HepG2 (cell line): Measurements from ENCODE around the gene MRPS11. TPM values are rescaled to one million over a fixed set of nuclear protein-coding genes. Genes with fewer than 3 reads are reported as not detected.
A peak's percentile ranks its signal among the peaks of the same experiment; 100 is the strongest.

Source experiments
- ARNT2 ChIP-seq: sonication (generic); formaldehyde crosslinking; IDR thresholded peaks from 2 replicates; pipeline ENCODE4 v1.8.0; 2022; ENCODE audit warnings: mild to moderate bottlenecking, low read depth, missing genetic modification reagents, moderate library complexity
- CBX2 ChIP-seq, 2 experiments: fragments of 200-600 bp in 1 of 2; sonication (generic); formaldehyde crosslinking in 1 of 2; IDR thresholded peaks; 2 replicates each; pipeline versions ENCODE4 v1.7.0 to v1.8.1; 2018 to 2022; ENCODE audit warnings: low read depth in 2 of 2, low read length in 1 of 2, mild to moderate bottlenecking in 1 of 2, missing genetic modification reagents in 1 of 2
- FIP1L1 ChIP-seq: fragments of 200-400 bp; formaldehyde crosslinking; IDR thresholded peaks from 2 replicates; pipeline ENCODE4 v1.6.1; 2018; ENCODE audit warnings: low read depth, mild to moderate bottlenecking, low read length, moderate library complexity, borderline replicate concordance; ENCODE audit not compliant: insufficient read depth
- FOSL1 ChIP-seq: sonication (generic); formaldehyde crosslinking; IDR thresholded peaks from 2 replicates; pipeline ENCODE4 v1.9.0; 2021; ENCODE audit warnings: missing genetic modification reagents, borderline replicate concordance
- NPAS2 ChIP-seq: sonication (generic); formaldehyde crosslinking; IDR thresholded peaks from 2 replicates; pipeline ENCODE4 v1.8.0; 2022; ENCODE audit warnings: mild to moderate bottlenecking, missing genetic modification reagents, borderline replicate concordance
- TCF7L2 ChIP-seq: IDR thresholded peaks from 2 replicates; pipeline ENCODE4 v1.6.1; 2011; ENCODE audit warnings: mild to moderate bottlenecking, low read depth, low read length, moderate library complexity
- ZMAT3 ChIP-seq: sonication (generic); formaldehyde crosslinking; conservative IDR thresholded peaks from 2 replicates; pipeline ENCODE4 v1.7.0; 2021; ENCODE audit warnings: missing genetic modification reagents
- ZNF17 ChIP-seq: sonication (generic); formaldehyde crosslinking; IDR thresholded peaks from 2 replicates; pipeline ENCODE4 v1.5.0; 2020; ENCODE audit warnings: mild to moderate bottlenecking, missing genetic modification reagents
- ZNF256 ChIP-seq: sonication (generic); formaldehyde crosslinking; conservative IDR thresholded peaks from 2 replicates; pipeline ENCODE4 v1.4.0; 2020; ENCODE audit warnings: missing genetic modification reagents
- ZNF354B ChIP-seq: sonication (generic); formaldehyde crosslinking; IDR thresholded peaks from 2 replicates; pipeline ENCODE4 v1.8.0; 2022; ENCODE audit warnings: mild to moderate bottlenecking, missing genetic modification reagents
- ZNF572 ChIP-seq: sonication (generic); formaldehyde crosslinking; IDR thresholded peaks from 2 replicates; pipeline ENCODE4 v1.5.1; 2020; ENCODE audit warnings: mild to moderate bottlenecking, missing genetic modification reagents
- polyA plus RNA-seq, 8 experiments: library from polyadenylated mRNA; depleted of rRNA in 3 of 8; stranded (reverse) in 7 of 8; unstranded in 1 of 8; fragments of >200 nt; fragmentation: Illumina TruSeq in 4 of 8; extraction: Trizol in 4 of 8; gene quantifications; 2 replicates each; pipeline versions ENCODE4 v1.2.1 to v1.2.3, GENCODE V29; 2011 to 2016; ENCODE audit warnings: low read depth in 4 of 8, missing spikeins in 1 of 8, mixed read lengths in 1 of 8; ENCODE audit not compliant: insufficient read depth in 1 of 8
- total RNA-seq, 5 experiments: library from RNA; depleted of rRNA; stranded (reverse); fragments of >200 nt; fragmentation: Illumina TruSeq; extraction: Trizol; gene quantifications; 2 replicates each; pipeline ENCODE4 v1.2.3, GENCODE V29; 2016; ENCODE audit warnings: low read depth in 1 of 5
- TF ChIP-seq, protein P1 (sequence below), 2 experiments: sonication (generic) in 1 of 2; formaldehyde crosslinking in 1 of 2; IDR thresholded peaks; 2 replicates each; pipeline versions ENCODE4 v1.4.0 to v1.6.1; 2018 to 2020; ENCODE audit warnings: missing genetic modification reagents in 2 of 2, borderline replicate concordance in 1 of 2, low read depth in 1 of 2, mild to moderate bottlenecking in 1 of 2, missing biosample characterization in 1 of 2
- TF ChIP-seq, protein P2 (sequence below), 2 experiments: sonication (generic) in 1 of 2; formaldehyde crosslinking in 1 of 2; IDR thresholded peaks; 2 replicates each; pipeline versions ENCODE4 v1.4.0 to v1.6.1; 2016 to 2020; ENCODE audit warnings: borderline replicate concordance in 1 of 2, low read depth in 1 of 2, mild to moderate bottlenecking in 1 of 2, missing genetic modification reagents in 1 of 2
- TF ChIP-seq, protein P3 (sequence below): sonication (generic); formaldehyde crosslinking; IDR thresholded peaks from 2 replicates; pipeline ENCODE4 v1.8.0; 2022; ENCODE audit warnings: missing genetic modification reagents, mild to moderate bottlenecking, borderline replicate concordance
- TF ChIP-seq, protein P4 (sequence below): sonication (generic); formaldehyde crosslinking; IDR thresholded peaks from 2 replicates; pipeline ENCODE4 v1.4.0; 2020; ENCODE audit warnings: mild to moderate bottlenecking, missing genetic modification reagents
- TF ChIP-seq, protein P5 (sequence below): IDR thresholded peaks from 2 replicates; pipeline ENCODE4 v1.4.0; 2020; ENCODE audit warnings: mild to moderate bottlenecking, missing genetic modification reagents

MRPS11 gene
- total and polyA plus RNA-seq, 2 of the 13 experiments (the other 11 are each of a cell fraction or from before 2014, with no cell fraction given): 50.1 to 72.7 TPM

DNA sequence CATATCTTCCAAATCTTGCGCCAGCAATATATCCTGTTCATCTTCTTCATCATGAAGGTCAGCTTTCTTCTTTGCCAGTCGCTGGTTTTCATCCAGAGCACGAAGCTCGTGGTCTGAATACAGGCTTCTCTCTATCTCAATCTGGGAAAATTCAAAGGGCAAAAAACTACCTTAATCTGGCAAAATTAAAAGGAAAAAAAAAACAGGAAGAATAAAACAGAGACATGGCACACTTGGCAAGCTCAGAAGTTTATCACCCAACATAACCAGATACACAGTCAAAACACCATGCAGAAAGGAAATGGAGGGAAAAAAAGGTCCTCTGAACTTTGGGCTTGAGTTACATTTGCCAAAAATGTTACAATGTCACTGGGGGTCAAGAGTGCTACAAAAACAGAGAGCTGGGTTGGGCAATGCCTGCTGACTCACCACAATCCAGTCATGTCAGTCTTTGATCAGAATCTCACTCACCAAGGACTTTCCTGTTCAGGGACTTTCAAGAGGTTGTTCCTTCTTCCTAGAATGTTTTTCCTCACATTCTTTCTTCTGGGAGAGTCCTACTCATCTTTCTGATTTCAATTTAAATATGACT lies 1.8 kb upstream of the MRPS11 start (continued):
- TF ChIP-seq, protein P1, sequence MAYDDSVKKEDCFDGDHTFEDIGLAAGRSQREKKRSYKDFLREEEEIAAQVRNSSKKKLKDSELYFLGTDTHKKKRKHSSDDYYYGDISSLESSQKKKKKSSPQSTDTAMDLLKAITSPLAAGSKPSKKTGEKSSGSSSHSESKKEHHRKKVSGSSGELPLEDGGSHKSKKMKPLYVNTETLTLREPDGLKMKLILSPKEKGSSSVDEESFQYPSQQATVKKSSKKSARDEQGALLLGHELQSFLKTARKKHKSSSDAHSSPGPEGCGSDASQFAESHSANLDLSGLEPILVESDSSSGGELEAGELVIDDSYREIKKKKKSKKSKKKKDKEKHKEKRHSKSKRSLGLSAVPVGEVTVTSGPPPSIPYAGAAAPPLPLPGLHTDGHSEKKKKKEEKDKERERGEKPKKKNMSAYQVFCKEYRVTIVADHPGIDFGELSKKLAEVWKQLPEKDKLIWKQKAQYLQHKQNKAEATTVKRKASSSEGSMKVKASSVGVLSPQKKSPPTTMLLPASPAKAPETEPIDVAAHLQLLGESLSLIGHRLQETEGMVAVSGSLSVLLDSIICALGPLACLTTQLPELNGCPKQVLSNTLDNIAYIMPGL (CRISPR knock-in tag; IDR thresholded peaks at IDR 0.05; ENCODE audit: borderline replicate concordance in 1 of 2, low read depth in 1 of 2): no peak
- TF ChIP-seq ZNF354B (CRISPR knock-in tag) (no peak), CBX2 (IDR thresholded peaks at IDR 0.05; ENCODE audit: low read depth, low read length) (no peak), CBX2 (CRISPR knock-in tag; IDR thresholded peaks at IDR 0.05; ENCODE audit: low read depth) (0 out of 2 replicates have a peak, but pooled peaks have one; percentile 54), ZNF17 (CRISPR knock-in tag) (no peak), ZMAT3 (CRISPR knock-in tag) (peak; percentile 65; the same call in 1 of the 2 replicates), NPAS2 (CRISPR knock-in tag) (no peak), FIP1L1 (no peak), TCF7L2 (peak; percentile 54; the same call in 1 of the 2 replicates), ARNT2 (CRISPR knock-in tag) (peak; percentile 63; the same call in 1 of the 2 replicates), ZNF256 (peak; percentile 70; the same call in 1 of the 2 replicates), FOSL1 (CRISPR knock-in tag) (peak; percentile 96), ZNF572 (CRISPR knock-in tag) (no peak)
- TF ChIP-seq, protein P2, sequence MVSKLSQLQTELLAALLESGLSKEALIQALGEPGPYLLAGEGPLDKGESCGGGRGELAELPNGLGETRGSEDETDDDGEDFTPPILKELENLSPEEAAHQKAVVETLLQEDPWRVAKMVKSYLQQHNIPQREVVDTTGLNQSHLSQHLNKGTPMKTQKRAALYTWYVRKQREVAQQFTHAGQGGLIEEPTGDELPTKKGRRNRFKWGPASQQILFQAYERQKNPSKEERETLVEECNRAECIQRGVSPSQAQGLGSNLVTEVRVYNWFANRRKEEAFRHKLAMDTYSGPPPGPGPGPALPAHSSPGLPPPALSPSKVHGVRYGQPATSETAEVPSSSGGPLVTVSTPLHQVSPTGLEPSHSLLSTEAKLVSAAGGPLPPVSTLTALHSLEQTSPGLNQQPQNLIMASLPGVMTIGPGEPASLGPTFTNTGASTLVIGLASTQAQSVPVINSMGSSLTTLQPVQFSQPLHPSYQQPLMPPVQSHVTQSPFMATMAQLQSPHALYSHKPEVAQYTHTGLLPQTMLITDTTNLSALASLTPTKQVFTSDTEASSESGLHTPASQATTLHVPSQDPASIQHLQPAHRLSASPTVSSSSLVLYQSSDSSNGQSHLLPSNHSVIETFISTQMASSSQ (IDR thresholded peaks at IDR 0.05; ENCODE audit: low read depth): no peak
- TF ChIP-seq, protein P2 (CRISPR knock-in tag; IDR thresholded peaks at IDR 0.05; ENCODE audit: borderline replicate concordance): peak; percentile 70; the same call in 1 of the 2 replicates
- TF ChIP-seq, protein P3, sequence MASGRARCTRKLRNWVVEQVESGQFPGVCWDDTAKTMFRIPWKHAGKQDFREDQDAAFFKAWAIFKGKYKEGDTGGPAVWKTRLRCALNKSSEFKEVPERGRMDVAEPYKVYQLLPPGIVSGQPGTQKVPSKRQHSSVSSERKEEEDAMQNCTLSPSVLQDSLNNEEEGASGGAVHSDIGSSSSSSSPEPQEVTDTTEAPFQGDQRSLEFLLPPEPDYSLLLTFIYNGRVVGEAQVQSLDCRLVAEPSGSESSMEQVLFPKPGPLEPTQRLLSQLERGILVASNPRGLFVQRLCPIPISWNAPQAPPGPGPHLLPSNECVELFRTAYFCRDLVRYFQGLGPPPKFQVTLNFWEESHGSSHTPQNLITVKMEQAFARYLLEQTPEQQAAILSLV (CRISPR knock-in tag): no peak
- TF ChIP-seq, protein P4, sequence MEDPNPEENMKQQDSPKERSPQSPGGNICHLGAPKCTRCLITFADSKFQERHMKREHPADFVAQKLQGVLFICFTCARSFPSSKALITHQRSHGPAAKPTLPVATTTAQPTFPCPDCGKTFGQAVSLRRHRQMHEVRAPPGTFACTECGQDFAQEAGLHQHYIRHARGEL (CRISPR knock-in tag): no peak
- TF ChIP-seq, protein P5, sequence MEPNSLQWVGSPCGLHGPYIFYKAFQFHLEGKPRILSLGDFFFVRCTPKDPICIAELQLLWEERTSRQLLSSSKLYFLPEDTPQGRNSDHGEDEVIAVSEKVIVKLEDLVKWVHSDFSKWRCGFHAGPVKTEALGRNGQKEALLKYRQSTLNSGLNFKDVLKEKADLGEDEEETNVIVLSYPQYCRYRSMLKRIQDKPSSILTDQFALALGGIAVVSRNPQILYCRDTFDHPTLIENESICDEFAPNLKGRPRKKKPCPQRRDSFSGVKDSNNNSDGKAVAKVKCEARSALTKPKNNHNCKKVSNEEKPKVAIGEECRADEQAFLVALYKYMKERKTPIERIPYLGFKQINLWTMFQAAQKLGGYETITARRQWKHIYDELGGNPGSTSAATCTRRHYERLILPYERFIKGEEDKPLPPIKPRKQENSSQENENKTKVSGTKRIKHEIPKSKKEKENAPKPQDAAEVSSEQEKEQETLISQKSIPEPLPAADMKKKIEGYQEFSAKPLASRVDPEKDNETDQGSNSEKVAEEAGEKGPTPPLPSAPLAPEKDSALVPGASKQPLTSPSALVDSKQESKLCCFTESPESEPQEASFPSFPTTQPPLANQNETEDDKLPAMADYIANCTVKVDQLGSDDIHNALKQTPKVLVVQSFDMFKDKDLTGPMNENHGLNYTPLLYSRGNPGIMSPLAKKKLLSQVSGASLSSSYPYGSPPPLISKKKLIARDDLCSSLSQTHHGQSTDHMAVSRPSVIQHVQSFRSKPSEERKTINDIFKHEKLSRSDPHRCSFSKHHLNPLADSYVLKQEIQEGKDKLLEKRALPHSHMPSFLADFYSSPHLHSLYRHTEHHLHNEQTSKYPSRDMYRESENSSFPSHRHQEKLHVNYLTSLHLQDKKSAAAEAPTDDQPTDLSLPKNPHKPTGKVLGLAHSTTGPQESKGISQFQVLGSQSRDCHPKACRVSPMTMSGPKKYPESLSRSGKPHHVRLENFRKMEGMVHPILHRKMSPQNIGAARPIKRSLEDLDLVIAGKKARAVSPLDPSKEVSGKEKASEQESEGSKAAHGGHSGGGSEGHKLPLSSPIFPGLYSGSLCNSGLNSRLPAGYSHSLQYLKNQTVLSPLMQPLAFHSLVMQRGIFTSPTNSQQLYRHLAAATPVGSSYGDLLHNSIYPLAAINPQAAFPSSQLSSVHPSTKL (CRISPR knock-in tag): peak; percentile 96
